ENCODE measurements around the gene TMEM101. TPM values are rescaled to one million over a fixed set of nuclear protein-coding genes. Genes with fewer than 3 reads are reported as not detected.

TMEM101 gene
- total RNA-seq, 2 experiments from 2014 or later, result 26.5 to 27.2 TPM

- H4K20me1 ChIP-seq (ENCODE audit: insufficient read depth, low read length), result no peaks in the 10 kb centered on the region
- BruUV-seq (replicated peaks), result no TSS peak
- TF ChIP-seq EZH2phosphoT487 (IDR thresholded peaks at IDR 0.05; ENCODE audit: borderline replicate concordance, low read depth, low read length) (no peak), CTCF (conservative IDR thresholded peaks at IDR 0.05; ENCODE audit: low read length) (no peak)
- intact Hi-C loops (cut with micrococcal nuclease; ENCODE audit: unreplicated experiment), result no loop called here
- H2AFZ ChIP-seq (ENCODE audit: low read length), result no peak overlapping the region
- no peaks in the 10 kb centered on the region for H3K36me3 ChIP-seq (ENCODE audit: insufficient read depth, low read length)
- DNase-seq (ENCODE audit: low spot score), result no peak
- H3K9me2 ChIP-seq (ENCODE audit: insufficient read depth, low read length), result no peaks in the 10 kb centered on the region
- POLR2A ChIA-PET, result no interaction called here
- no peaks in the 10 kb centered on the region for H3K79me2 ChIP-seq (ENCODE audit: insufficient read depth, low read depth, low read length)
- H3K4me1 ChIP-seq (ENCODE audit: insufficient read depth, low read length, poor library complexity, severe bottlenecking), result no peaks in the 10 kb centered on the region
- no peak overlapping the region for H3K27ac ChIP-seq (ENCODE audit: low read depth, low read length, poor library complexity, severe bottlenecking)
- no peak overlapping the region for H3K4me3 ChIP-seq (ENCODE audit: low read depth, low read length, poor library complexity, severe bottlenecking)
- no peak overlapping the region for H3K4me2 ChIP-seq (ENCODE audit: low read length)
- CTCF ChIA-PET (ENCODE audit: unreplicated experiment), result no interaction called here
- H3K9me3 ChIP-seq (ENCODE audit: low read length), result no peaks in the 10 kb centered on the region
Observed at GRCh38 chr17:43976963-43977837, 37.6 kb downstream of the TMEM101 start.

GRCh38 chr17:43975898-43976297, 38.9 kb downstream of the TMEM101 start:
- Histone ChIP-seq H3K36me3 (ENCODE audit: insufficient read depth, low read length) (no peaks in the 10 kb centered on the region), H3K79me2 (ENCODE audit: insufficient read depth, low read depth, low read length) (no peaks in the 10 kb centered on the region), H3K4me2 (ENCODE audit: low read length) (no peak overlapping the region), H2AFZ (ENCODE audit: low read length) (no peak overlapping the region), H3K4me1 (ENCODE audit: insufficient read depth, low read length, poor library complexity, severe bottlenecking) (no peaks in the 10 kb centered on the region), H3K4me3 (ENCODE audit: low read depth, low read length, poor library complexity, severe bottlenecking) (no peak overlapping the region), H3K9me2 (ENCODE audit: insufficient read depth, low read length) (no peaks in the 10 kb centered on the region), H3K27ac (ENCODE audit: low read depth, low read length, poor library complexity, severe bottlenecking) (no peak overlapping the region), H4K20me1 (ENCODE audit: insufficient read depth, low read length) (no peaks in the 10 kb centered on the region), H3K9me3 (ENCODE audit: low read length) (no peaks in the 10 kb centered on the region)
- BruUV-seq (replicated peaks), result no TSS peak
- POLR2A ChIA-PET, result no interaction called here
- DNase-seq (ENCODE audit: low spot score), result no peak
- CTCF ChIA-PET (ENCODE audit: unreplicated experiment), result no interaction called here
- intact Hi-C loops (cut with micrococcal nuclease; ENCODE audit: unreplicated experiment), result no loop called here
- TF ChIP-seq CTCF (conservative IDR thresholded peaks at IDR 0.05; ENCODE audit: low read length) (no peak), EZH2phosphoT487 (IDR thresholded peaks at IDR 0.05; ENCODE audit: borderline replicate concordance, low read depth, low read length) (no peak)

All from OCI-LY7 (cell line).